Measurements from ENCODE around the gene PTCD1.
"Not testable (repeated sequence)": the region's sequence is repeated elsewhere in the genome, so short reads cannot be mapped to it uniquely, and the experiment has no call there.

The PTCD1 gene

DNA sequence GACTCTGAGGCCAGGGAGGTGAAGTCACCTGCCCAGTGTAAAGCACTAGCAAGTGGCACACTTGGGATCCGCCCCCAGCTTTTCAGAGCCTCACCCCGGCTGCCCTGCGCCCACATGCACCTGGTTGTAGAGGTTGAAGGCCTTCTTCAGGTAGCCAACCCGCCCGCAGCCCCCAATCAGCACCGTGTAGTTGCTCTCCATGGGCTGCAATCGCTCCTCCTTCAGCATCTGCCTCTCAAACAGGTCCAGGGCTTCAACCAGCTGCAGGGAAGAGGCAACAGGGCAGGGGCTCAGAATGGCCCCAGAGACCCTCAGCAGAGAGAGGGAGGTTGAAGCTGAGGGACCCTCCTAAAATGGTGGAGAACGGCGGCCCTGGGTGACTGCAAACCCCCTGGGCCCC is 5.4 kb downstream of the PTCD1 start:
- no peak for TF ChIP-seq GATA1 (IDR thresholded peaks at IDR 0.05; ENCODE audit: low read depth, low read length)
- no peak for TF ChIP-seq POLR2A (IDR thresholded peaks at IDR 0.05; ENCODE audit: low read length)

DNA sequence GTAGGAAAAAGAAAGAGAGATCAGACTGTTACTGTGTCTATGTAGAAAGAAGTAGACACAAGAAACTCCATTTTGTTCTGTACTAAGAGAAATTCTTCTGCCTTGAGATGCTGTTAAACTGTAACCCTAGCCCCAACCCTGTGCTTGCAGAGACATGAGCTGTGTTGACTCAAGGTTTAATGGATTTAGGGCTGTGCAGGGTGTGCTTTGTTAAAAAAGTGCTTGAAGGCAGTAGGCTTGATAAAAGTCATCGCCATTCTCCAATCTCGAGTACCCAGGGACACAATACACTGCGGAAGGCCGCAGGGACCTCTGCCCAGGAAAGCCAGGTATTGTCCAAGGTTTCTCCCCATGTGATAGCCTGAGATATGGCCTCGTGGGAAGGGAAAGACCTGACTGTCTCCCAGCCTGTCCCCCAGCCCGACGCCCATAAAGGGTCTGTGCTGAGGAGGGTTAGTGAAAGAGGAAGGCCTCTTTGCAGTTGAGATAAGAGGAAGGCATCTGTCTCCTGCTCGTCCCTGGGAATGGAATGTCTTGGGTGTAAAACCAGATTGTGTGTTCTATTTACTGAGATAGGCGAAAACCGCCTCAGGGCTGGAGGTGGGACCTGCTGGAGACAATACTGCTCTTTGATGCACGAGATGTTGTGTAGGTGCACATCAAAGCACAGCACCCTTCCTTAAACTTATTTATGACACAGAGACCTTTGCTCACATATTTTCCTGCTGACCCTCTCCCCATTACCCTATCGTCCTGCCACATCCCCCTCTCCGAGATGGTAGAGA is 6.7 kb downstream of the PTCD1 start:
- DNase-seq: not testable (repeated sequence)

More for the DNA sequence above, 5.4 kb downstream of the PTCD1 start:
- DNase-seq: no peak

DNA sequence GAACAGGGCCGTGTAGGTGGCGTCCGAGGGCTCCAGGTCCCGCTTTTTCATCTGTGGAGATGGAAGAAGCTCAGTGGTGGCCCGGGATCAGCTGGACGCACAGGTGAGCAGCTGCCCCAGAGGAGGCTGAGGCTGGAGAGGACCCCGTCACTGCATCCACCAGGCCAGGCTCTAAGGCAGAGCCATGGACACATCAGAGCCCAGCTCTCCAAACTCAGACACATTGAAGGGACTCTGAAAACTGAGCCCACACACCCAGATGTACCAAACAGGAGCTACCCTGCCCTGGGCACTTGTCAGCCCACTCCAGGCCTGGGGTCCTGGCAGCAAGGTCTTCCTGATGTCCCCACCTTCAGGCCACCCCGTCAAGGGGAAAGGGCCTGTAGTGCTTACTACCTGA is 8.8 kb downstream of the PTCD1 start:
- no peak for DNase-seq
- TF ChIP-seq GATA1 (IDR thresholded peaks at IDR 0.05; ENCODE audit: low read depth, low read length): no peak
- no peak for TF ChIP-seq POLR2A (IDR thresholded peaks at IDR 0.05; ENCODE audit: low read length)

DNA sequence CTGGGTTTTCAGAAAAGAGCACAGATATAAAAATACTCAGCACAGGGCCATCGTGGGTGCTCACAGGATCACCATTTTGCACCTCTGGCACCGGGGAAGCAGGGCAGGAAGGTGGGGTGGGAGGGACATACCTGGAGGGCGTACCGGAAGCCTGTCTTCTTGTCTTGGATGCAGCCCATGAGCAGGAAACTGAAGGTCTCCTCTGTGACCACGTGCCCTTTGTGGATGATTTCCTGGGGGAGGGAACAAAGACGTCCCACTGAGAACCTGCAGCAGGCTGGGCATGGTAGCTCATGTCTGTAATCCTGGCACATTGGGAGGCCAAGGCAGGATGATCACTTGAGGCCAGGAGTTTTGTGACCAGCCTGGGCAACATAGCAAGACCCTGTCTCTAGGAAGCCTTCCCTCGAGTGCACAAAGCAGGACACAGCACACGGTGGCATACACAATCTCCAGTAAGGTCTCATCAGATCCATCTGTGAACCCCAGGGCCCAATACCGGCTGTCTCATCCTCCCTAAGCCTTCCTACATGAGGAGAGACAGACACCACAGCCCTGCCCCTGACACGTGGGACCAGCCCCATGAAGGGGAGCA is 9.5 kb downstream of the PTCD1 start:
- no peak for TF ChIP-seq GATA1 (IDR thresholded peaks at IDR 0.05; ENCODE audit: low read depth, low read length)
- no peak for TF ChIP-seq POLR2A (IDR thresholded peaks at IDR 0.05; ENCODE audit: low read length)
- DNase-seq: no peak

DNA sequence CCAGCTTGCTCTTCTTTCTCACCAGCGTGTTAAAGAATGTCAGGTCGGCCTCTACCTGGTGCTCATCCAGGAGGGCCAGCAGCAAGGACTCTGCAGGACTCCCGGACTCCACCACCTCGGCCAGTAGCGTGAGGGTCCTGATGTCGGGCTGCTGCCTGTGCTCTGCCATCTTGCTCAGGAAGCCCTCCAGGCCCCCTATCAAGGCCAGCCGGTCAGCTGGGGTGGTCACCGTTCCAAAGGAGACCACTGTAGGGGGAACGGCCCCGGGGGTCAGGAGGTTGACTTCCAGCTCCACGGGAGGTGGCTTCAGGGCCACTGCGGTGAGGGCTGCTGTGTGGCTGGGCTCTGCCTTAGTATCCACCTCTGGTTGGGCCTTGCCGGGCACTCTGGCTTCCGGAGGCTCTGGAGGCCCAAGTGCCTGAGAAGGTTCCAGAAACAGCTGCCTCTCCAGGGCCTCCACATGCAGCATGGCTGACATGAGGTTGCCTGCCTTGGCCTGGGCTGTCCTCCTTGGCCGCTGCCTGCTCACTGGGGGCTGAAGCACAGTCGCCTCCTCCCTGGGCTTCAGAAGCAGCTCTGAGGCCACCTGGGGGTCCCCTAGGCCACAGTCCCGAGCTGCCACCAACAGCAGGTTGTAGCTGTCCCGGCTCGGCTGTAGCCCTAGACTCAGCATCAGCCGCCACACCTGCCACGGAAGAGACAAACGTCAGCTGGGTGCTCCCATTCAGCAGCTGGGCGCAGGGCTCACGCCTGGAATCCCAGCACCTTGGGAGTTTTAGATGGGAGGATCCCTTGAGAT is 13.5 kb downstream of the PTCD1 start:
- no peak for DNase-seq
- TF ChIP-seq POLR2A (IDR thresholded peaks at IDR 0.05; ENCODE audit: low read length): no peak
- TF ChIP-seq GATA1 (IDR thresholded peaks at IDR 0.05; ENCODE audit: low read depth, low read length): no peak

DNA sequence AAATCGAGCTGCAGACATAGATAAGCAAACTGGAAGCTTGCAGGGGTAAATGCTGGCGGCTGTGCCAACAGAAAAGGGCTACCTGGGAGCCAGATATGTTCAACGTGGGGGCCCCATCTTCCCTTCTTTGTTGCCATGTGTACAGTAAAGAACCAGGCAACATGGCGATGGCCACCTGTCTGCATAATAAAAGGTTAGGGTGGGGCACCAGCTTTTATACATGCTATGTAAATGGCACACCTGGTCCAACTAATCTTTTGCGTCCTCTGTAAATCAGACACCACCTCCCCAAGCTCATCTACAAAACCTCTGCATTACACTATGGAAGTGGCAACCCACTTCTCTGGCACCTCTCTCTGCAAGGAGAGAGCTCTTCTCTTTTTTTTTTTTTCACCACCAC is 16.0 kb downstream of the PTCD1 start:
- DNase-seq: no peak
- no peak for TF ChIP-seq POLR2A (IDR thresholded peaks at IDR 0.05; ENCODE audit: low read length)
- no peak for TF ChIP-seq GATA1 (IDR thresholded peaks at IDR 0.05; ENCODE audit: low read depth, low read length)

DNA sequence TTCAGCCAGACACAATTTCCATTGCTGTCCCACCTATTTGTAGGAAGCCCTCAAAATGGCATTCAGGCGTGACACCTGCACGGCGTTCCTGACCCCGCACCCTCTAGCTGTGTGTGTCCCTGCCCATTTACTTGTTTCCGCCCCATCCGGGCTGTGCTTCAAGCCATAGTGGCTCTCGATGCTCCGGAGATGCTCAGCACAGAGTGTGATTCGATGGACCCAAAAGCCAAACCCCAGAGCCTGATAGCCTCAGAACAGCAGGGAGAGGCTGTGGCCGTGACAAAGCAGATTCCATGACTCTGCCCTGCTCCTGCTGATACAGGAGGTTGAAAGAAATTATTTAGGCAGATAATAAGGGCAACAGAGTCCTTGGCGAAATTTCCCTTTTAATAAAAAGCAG is 16.4 kb downstream of the PTCD1 start:
- TF ChIP-seq GATA1 (IDR thresholded peaks at IDR 0.05; ENCODE audit: low read depth, low read length) (no peak), POLR2A (IDR thresholded peaks at IDR 0.05; ENCODE audit: low read length) (no peak)

DNA sequence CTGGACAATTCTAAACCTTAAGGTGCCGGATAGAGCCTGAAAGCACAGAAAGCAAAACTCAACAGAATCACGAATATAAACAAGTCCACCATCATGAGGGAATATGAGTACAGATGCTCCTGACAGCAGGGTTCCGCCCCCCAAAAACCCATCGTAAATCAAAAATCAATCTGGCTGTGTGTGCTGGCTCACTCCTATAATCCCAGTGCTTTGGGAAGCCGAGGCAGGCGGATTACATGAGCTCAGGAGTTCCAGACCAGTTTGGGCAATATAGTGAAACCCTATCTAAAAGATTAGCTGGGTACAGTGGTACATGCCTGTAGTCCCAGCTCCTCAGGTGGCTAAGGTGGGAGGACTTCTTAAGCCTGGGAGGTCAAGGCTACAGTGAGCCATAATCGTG is 17.6 kb downstream of the PTCD1 start:
- TF ChIP-seq POLR2A (IDR thresholded peaks at IDR 0.05; ENCODE audit: low read length) (no peak), GATA1 (IDR thresholded peaks at IDR 0.05; ENCODE audit: low read depth, low read length) (no peak)

More for the DNA sequence above, 16.4 kb downstream of the PTCD1 start:
- peak; percentile 46 to 61 for DNase-seq

DNA sequence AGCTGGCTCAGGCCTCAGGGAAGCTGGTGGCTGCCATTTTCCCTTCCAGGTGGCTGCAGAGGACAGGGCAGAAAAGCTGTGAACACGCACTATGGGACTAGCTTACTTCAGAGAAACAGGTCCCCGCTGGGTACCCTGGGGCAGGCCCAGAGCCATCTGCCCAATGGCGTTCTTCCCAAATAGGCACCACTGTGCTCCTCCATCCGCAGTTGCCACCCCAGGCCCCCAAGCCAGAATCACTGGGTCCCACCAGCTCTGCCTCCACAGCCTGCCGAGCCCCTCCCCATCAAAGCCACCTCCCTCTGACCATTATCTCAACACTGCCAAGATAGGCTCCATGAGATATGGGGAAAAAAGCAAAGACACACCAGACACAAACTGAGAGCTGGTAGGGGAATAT is 18.4 kb downstream of the PTCD1 start:
- DNase-seq: no peak
- TF ChIP-seq GATA1 (IDR thresholded peaks at IDR 0.05; ENCODE audit: low read depth, low read length) (no peak), POLR2A (IDR thresholded peaks at IDR 0.05; ENCODE audit: low read length) (no peak)

More for the DNA sequence above, 17.6 kb downstream of the PTCD1 start:
- DNase-seq: no peak

DNA sequence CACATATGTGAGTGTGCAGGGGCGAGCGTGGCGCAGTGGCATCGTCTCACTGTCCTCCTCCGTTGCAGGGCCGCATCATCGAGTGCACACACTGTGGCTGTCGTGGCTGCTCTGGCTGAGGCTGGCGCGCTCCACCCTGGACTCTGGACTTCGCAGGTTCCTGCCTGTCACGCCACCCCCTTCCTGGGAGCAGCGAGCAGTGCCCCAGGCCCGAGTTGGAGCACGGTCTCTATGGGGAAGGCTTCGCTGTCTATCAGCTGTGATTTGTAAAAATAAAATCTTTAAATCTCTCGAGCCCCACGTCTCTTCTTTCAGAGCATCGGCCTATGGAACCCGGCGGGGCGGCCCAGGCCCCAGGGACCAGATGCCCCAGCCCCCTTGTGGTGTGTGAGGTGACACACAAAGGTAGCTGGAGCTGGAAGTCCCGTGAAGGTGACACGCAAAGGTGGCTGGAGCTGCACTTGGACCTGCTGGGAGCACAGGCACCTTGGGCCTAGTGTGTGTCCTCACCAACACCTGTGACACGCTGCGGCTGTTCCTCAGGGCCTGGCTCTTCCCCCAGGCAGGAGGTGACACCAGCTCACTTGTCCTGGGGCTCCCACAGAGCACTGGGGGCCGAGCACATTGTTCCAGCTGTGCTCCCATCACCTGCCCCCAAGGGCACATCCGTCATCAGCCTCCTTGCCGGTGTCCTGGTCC is 19.1 kb downstream of the PTCD1 start:
- no peak for TF ChIP-seq GATA1 (IDR thresholded peaks at IDR 0.05; ENCODE audit: low read depth, low read length)
- no peak for DNase-seq

DNA sequence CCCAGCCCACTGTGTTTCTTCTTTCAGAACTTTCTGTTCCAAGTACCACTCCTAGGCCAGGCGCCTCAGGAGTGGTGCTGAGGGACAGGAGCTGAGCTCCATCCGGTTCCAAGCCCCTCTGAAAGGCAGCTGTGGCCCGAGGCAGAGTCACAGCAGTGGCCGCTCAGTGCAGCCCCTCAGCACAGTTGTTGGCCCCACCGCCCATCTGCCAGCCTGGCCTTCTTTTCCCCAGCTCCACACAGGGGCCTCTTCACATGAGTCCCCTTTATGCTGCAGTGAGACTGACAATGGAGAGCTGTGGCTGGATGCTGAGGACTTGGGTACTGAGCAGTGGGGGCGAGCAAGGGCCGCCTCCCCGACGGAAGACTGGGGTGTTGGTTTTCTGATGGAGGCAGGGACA is 20.3 kb downstream of the PTCD1 start:
- no peak for TF ChIP-seq GATA1 (IDR thresholded peaks at IDR 0.05; ENCODE audit: low read depth, low read length)
- no peak for TF ChIP-seq POLR2A (IDR thresholded peaks at IDR 0.05; ENCODE audit: low read length)
- no peak for DNase-seq

DNA sequence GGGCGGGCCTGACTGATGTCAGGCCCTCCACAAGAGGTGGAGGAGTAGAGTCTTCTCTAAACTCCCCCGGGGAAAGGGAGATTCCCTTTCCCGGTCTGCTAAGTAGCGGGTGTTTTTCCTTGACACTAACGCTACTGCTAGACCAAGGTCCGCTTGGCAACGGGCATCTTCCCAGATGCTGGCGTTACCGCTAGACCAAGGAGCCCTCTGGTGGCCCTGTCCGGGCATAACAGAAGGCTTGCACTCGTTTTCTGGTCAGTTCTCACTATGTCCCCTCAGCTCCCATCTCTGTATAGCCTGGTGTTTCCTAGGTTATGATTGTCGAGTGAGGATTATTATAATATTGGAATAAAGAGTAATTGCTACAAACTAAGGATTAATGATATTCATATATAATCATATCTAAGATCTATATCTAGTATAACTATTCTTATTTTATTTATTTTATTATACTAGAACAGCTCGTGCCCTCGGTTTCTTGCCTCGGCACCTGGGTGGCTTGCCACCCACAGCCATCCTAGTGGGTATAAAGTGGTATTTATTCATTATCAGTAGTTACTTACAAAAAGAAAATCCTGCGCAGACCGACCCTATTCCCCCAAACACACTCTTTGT is 23.0 kb downstream of the PTCD1 start:
- peak; percentile 44 to 49 for DNase-seq

DNA sequence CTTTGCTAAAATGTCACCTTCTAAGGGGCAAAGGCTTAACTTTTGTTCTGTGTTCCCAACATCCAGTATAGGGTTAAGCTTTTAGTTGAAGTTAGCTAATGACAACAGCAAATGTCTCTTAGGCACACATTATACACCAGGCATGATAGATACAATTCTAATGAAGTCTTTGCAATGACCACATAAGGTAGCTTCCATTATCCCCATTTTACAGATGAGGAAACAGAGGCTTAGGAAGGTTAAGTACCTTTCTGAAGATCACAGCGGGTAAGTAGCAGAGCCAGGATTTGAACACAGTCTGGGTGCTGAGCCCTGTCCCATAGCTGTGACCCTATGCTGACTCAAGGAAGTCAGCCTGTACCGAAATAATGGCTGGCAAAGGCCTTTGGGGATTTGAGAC is 28.0 kb downstream of the PTCD1 start:
- TF ChIP-seq GATA1 (IDR thresholded peaks at IDR 0.05; ENCODE audit: low read depth, low read length) (no peak), POLR2A (IDR thresholded peaks at IDR 0.05; ENCODE audit: low read length) (no peak)
- no peak for DNase-seq

DNA sequence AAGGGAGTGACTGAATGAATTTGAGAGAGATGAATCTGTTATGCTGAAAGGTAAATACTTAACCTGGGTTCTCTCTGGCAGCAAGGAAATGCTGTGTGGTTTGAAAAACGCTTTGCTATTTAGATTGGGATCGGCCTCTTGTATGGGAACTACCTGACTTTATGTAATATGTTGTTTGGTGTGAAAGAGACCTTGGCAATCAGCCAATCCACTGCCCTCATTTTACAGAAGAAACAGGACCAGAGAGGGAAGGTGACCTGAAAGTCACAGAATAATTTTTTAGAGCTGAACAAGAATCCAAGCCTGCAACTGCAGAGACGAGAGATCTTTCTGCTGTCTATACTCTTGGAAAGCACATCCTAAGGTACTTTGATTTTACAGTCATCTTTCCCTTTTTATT is 28.8 kb downstream of the PTCD1 start:
- peak; percentile 39 to 57 for DNase-seq
- no peak for TF ChIP-seq POLR2A (IDR thresholded peaks at IDR 0.05; ENCODE audit: low read length)

All from erythroblast (primary cell).